Ammon's horn (tissue), 1 donor: Measurements from ENCODE around the gene HADHB.

Source experiments
- DNase-seq: peaks from one replicate; pipeline ENCODE4 v3.0.0-alpha.2; 2016; ENCODE audit warnings: low spot score

Gene HADHB

DNA sequence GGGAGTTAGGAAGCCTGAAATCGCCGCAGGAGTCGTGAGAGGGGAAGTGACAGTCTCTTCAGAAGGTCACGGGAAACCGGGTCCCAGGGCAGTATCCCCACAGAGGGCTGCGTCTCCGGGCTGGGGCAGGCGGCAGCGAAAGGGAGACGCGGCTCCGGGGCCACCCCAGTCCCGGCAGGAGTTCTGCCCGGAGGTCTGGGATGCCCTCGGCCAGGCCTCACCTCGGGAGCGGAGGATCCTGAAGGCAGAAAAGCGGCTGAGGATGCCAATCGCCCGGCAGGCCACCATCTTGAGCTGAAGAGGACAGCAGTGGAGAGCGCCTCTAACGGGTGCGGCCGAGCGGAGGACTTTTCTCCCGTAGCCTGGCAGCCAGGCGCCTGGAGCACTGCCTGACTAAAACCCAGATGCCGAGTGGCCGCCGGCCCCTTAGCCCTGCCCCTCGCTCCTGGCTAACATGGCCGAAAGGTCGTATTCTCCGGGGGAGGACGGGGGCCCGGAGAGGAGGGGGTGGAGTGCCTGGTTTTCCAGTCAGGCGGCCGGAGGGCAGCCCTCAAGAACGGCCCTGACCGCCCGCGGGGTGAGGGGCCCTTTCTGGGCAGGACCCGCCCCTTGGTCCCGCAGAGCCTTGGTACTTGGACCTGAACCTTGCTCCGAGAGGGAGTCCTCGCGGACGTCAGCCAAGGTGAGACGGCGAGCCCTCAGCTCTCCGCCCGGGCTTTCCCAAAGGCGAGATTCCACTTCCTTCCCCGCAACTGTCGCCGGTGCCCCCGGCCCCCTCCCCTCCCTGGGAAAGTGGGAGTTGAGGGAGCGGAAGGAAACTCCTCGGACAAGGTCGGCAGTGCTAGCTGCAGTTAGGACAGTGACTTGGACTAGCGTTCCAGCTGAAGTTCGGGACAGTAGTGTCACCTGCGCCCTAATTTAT is at the start of gene HADHB, which contains the start of gene HADHA:
Gene HADHB (plus strand): TSS at position 631 of the 922 bp plus-strand sequence. CDS start 9,316 bp downstream, outside the sequence.
Gene HADHA (minus strand): TSS at position 324 of the 922 bp plus-strand sequence. CDS start 36 bp downstream, at position 288.
- peak; percentile 93 for DNase-seq

DNA sequence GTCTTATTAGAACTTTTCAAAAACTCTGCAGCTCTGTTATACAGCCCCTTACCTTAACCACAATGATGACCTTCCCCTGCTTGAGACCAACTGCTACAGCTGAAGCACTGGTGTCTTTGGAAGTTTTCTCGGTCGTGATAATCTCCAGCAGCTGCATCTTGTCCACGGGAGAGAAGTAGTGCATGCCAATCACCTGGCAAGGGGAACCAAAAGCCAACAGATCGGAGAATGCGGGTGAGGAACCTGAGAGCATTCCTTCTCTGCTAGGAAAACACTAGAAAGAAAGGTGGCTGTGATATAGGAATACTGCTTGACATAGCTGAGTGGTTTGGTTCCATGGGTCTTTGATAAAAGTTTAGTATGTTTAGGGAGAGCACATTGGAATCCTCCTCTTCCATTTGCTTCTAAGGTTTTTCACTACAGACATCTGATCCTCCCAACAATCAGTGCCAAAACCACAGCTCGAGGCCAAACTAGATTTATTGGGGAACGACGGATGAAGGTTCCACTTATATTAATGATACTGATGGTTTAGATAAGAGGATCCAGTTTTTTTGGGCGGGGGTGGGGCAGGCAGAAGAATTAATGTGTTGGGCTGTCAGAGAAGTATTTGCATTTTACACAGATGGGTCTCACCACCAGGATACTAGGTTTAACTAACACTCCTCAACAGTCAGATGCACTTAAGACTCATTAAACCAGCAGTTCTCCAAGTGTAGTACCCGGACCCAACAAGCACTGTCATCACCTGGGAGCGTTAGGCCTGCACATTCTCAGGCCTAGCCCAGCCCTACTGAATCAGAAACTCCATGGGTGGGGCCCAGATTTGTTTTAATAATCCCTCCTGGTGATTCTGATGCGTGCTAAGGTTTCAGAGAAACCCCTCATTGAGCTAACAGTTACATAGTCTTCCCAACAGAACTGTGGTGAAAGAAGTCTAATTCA is 49.4 kb upstream of the HADHB start:
- no peak for DNase-seq

DNA sequence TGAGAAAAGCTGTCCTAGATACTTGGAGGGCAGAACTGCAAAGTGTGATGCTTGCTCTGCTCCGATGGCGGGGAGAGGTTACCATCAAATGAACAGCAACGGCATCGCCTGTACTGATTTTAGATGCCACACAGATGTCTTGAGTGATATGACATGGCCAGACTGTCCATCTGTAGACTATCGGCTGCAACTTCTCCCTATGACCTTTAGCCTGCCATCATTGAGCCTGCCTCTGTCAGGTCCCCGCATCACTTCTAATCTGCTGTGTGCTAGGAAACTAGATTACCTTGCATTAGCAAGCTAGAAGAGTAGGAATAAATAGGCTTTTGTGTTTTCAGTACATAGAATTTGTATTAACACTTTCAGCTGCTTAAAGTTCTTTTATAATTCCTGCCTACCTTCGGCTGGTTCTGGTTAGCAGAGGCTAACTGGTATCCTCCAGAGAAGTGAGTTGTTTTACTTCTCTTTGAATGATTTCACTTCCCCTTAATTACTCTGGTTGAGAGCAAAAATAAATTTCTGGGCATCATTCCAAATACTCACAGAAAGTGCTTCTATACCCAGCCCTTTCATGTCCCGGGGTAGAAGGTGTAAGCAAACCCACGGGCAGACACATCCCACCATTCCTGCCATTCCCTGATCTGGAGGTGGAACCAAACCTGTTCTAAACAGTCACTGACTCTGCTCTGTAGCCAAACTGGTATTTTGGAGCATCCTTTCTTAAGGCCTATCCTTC is 47.9 kb upstream of the HADHB start:
- DNase-seq: no peak

DNA sequence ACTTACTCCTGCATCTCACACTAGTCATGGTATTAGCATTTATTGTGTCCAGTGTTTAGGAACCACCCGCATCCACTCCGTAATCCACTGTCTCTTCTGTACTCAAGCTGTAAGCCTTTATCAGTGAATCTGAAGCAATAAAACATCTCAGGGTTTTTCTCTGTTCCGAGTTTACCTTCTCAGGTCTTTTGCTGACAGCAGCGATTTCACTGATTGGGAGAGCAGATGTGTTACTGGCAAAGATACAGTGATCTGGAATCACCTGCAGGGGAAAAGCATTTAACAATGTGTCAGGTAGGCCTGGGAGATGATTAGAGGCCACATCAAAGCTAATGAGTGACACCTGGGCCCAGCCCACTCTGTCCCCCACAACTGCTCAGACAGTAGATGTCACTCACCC is 47.2 kb upstream of the HADHB start:
- no peak for DNase-seq

DNA sequence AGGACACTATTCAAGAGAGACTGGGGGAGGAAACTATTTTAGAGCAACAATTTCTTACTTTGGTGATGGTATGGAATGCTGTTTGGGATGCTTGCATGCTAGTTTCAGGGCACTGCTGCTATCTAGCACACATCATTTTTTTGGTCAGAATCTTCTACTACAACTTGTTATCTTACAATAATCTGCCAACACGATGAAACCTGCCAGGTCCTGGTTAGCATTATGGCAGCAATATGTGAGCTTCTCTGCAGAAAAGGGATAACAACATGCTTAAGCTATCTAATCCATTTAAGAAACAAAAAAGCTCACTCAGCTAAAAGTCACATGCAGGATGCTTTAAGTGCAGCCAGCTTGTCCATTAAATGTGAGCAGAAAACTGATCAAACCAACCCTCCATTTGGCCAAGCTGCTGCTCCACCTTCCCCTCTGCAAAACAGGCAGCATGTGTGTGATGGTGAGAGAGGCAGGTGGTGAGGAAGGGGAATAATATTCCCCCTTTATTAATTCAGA is 41.7 kb upstream of the HADHB start:
- DNase-seq: no peak

DNA sequence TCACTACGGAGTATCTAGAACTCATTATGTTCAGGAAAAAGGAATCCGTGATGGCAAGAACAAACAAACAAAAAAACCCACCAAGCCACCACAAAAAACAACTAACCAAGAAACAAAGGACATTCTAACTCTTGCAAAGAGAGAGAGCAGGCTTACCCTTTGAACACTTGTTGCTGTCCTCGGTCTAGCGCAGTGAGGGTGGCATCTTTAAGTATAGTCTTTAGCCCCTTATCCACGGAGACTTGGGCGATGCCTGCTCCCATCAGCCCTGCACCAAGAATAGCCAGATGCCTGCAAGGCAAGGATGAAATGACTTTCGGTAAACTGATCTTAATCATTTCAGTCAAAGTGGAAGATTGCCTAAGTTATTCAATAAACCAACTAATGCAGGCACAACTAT is 40.8 kb upstream of the HADHB start:
- no peak for DNase-seq

DNA sequence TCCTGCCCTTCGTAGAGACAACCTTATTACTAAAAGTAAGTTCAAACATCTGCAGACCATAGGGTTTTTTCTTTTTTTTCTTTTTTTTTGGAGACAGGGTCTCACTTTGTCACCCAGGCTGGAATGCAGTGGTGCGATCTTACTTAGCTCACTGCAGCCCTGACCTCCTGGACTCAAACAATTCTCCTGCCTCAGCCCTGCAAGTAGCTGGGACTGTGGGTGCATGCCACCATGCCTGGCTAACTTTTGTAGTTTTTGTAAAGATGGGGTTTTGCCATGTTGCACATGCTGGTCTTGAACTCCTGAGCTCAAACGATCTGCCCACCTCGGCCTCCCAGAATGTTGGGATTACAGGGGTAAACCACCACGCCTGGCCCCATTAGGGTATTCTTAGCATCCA is 32.7 kb upstream of the HADHB start:
- no peak for DNase-seq

DNA sequence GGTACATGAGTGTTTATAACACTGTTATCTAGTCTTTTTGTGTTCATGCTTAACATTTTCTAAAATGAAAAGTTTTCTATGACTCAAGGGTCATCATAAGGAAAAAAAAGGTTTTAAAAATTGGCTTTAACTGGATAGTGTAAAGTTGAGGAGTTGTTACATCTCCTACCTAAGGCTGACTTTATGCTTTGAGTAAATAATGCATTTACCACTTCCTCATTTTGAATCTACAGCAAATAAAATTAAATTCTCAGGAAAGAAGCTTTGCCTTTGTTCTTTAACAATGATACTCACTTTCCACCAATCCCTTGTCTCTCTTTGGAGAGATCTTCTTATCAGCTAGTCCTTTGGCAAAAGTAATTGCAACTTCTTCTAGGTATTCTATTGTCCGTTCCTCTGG is 30.0 kb upstream of the HADHB start:
- no peak for DNase-seq

DNA sequence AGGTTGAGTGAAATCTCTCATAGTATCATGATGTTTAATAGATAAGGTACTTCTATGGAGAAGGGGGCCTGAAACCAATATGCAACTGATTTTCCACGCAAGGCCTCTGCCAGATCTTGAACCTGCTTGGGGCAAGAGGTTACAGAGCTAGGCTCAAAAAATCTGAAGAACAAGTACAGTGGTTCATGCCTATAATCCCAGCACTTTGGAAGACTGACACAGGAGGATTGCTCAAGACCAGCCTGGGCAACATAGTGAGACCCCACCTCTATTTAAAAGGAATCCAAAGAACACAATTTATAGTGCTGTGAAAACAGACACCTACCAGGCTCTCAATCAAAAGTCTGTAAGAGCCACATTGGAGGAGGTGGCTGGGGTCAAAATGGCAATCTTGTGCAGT is 28.9 kb upstream of the HADHB start:
- DNase-seq: no peak

DNA sequence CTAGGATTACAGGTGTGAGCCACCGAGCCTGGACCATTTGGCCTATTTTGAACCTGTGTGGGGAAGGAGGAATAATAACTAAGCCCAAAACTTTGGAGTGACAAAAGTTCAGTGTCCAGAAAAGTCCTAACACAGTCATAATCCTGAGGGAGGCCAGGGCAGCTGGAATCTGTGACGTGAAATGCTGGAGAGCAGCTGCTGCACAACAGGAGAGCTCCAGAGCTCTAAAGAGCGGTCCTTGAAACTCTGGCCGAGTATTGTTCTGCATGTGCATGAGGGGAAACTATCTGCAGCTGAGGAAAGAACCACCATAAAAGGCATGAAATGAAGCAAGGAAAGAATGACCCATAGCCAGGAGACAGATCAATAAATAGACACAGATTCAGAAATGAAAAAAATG is 28.2 kb upstream of the HADHB start:
- DNase-seq: no peak

DNA sequence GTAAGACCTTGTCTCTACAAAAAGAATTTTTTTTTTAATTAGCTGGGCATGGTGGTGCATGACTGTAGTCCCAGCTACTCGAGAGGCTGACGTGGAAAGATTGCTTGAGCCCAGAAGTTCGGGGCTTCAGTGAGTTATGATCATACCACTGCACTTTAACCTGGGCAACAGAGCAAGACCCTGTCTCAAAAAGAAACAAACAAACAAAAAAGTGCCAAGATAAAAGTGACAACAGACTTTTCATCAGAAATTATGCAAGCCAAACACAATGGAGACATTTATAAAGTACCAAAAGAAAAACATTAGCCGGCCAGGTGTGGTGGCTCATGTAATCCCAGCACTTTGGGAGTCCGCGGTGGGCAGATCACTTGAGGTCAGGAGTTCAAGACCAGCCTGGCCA is 27.0 kb upstream of the HADHB start:
- no peak for DNase-seq

DNA sequence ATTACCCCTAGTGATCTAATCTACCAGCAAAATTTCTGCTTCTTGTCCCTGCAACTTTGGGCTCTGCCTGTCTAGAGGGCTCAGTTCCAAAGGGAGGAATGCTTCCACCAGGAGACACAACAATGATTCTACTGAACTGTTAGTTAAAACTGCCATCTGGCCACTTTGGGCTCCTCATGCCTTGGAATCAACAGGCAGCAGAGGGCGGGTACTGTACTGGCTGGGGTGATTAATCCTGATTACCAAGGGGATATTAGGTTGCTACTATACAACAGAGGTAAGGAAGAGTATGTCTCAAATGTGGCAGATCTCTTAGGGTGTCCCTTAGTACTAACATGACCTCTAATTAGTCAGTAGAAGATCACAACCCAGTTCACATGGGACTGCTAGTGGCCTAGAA is 21.7 kb upstream of the HADHB start:
- peak; percentile 48 for DNase-seq

DNA sequence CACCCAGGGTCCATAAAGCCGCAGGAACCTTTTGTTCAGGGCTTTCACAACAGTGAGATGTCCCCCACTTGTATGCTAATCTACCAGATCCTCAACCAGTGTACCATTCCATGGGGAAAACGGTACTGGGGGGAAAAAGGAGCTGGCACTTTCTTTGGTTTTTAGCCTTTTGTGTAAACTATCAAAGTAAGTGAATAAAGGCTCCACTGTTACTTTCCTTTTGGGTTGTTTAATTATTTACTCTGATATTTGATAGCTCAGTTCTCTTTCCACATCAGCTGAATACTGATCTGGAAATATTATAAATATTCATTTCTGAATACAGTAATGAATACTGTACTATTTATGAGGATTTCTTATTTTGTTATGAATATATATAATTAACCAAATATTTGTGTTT is 20.6 kb upstream of the HADHB start:
- DNase-seq: no peak

DNA sequence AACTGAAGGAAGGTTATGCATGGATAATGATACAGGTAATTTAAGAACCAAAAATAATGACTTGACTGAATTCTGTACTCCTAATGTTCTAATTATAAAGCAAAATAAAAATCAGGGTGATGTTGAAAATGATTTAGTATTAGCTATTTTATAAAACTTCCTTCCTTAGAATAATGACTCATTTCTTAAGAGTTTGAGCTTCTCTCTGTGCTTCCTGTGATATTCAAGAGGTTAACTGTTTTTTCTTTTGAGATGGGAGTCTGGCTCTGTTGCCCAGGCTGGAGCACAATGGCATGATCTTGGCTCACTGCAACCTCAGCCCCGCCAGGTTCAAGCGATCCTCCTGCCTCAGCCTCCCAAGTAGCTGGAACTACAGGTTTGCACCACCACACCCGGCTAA is 15.1 kb upstream of the HADHB start:
- DNase-seq: no peak

DNA sequence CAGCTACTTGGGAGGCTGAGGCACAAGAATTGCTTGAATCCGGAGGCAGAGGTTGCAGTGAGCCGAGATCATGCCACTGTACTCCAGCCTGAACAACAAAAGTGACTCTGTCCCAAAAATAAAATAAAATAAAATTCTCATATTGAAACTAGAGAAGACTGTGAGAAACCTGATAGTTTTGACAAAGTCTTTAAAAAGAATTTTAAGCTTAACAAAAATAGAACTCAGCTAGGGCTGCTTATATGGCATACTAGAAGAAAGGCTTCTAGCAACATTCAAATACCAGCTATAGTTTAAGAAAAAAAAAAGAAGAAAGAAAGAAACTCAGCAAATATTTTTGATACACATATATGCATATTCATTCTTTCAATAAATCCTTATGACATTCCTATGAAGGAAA is 13.9 kb upstream of the HADHB start:
- no peak for DNase-seq

DNA sequence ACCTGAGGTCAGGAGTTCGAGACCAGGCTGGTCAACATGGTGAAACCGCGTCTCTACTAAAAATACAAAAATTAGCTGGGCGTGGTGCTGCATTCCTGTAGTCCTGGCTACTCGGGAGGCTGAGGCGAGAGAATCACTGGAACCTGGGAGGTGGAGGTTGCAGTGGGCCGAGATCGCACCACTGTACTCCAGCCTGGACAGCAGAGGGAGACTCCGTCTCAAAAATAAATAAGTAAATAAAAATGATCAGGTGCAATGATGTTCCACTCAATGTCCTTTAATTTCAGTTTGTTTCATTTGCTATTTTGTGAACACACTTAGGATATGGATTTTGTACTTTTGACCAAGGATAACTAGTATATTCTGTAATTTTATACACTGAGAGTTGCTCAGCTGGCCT is 9.7 kb upstream of the HADHB start:
- no peak for DNase-seq

DNA sequence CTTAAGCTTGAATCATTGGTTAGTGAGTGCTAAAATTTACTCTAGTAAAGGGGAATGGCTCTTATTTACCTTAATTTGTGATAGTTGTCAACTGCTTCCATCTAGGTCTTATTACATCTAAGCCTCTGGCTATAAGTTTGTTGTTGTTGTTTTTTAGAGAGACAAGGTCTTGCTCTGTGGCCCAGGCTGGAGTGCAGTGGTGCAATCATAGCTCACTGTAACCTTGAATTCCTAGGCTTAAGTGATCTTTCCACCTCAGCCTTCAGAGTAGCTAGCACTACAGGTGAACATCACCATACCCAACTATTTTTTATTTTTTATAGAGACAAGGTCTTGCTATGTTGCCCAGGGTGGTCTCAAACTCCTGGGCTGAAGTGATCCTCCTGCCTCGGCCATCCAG is 6.9 kb upstream of the HADHB start:
- DNase-seq: no peak

DNA sequence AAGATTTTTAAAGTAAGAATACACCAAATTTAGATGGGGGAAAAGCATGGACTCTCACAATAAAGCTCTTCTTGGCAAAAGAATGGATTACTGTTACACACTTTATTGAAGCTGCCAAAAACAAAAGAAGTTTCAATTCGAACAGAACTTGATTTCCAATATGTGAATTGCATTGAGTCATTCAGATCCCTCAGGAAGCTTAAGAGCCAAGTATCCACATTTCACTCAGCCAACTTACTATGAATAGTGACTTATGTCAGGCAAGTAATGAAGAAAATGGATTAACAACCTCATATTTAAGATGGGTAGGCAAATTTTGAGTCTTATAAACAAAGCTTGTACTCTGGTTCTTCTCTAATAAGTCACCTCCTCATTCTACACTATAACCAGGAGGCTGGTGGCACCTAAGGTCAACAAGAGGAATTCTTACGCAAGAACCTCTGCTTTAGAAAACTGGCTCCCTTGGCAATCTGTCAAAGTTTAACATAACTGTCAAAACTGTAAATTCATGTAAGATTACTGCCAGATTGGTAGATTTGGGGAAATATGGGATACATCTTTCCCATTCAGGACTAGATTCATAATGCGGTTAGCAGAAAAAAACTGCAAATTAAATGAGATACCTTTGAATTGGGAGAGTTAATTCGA is 6.3 kb upstream of the HADHB start:
- DNase-seq: no peak

DNA sequence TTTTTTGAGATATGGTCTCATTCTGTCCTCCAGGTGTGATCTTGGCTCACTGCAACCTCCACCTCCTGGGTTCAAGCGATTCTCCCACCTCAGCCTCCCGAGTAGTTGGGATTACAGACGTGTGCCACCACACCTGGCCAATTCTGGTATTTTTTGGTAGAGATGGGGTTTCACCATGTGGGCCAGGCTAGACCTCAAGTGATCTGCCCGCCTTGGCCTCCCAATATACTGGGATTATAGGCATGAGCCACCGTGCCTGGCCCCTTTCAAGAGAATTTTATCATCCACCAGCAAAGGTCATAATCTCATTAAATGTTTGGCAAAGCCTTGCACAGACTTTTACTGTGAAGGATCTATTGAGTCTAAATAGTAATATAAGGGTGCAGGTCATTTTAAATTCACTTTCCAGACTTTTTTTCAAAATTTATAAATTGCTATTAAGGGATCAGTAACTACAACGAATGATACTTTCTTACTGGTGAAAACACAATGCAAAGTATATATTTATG is 2.8 kb upstream of the HADHB start:
- no peak for DNase-seq

DNA sequence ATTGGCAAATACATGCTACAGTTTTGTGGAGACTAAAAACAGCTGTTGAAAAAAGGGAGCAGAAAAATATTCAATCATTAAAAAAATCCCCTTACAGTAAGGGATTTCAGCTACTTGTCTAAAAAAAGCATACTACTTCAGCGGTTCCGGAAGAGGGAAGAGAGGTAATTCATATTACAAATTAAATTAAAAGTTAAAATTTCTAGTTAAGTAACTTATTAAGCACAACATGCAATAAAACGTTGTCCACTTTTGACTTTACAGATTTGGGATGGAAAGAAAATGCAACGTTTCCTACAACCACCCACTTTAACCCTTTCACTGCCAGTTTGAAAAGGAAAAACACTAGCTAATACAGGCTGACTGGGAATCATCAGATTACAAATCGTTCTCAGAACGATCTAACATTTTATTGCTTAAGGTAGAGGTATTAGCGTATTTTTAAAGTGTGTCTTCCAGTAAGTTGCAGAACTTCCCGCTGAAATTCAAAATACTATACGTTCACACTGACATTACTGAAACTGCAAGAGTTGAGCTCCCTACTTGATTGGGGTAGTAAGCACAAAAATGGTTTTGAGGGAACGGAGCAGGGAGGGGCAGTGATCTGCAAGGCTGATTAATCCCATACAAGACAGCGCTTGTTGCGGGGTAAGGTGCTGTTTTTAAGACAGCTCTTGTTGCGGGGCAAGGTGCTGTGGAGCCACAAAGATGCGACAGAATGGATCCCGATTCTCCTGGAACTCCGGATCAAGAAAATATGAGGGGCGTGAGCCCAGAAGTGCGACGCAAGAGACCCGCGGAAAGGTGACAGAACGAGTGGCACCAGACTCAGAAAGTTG is 1.1 kb upstream of the HADHB start:
- DNase-seq: no peak
